Transverse colon (tissue), 3 donors: ENCODE measurements around the gene CACNB3.

Experiments used
- EP300 ChIP-seq: sonication (generic); formaldehyde crosslinking; IDR thresholded peaks from one replicate; pipeline ENCODE4 v1.6.1; 2017; ENCODE audit warnings: antibody characterized with exemption, low read depth
- TF ChIP-seq, protein P1 (sequence below), 5 experiments: fragments of 200-600 bp in 3 of 5; fragments of 450-650 bp in 2 of 5; sonication (generic) in 3 of 5; IDR thresholded peaks; 1 replicate in 2 of 5; 2 replicates in 3 of 5; pipeline ENCODE4 v1.5.1; 2016 to 2017; ENCODE audit warnings: antibody characterized with exemption in 5 of 5, inconsistent platforms in 3 of 5, mild to moderate bottlenecking in 2 of 5, moderate library complexity in 1 of 5

DNA sequence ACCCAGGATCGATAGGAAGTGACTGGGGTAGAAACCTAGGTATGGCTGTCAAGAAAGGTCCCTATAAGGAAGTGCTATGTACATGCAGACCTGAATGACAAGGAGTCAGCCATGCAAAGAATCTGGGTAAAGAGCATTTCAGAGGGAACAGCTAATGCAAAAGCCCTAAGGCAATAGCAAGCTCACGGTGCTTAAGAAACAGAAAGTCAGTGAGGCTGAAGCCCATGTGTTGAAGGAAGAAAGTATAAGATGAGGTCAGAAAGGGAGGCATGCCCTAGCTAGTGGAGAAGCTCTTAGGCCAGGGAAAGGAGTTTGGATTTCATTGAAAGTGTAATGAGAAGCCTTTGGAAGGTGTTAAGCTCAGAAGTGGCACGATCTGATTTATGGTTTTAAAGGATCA is 23.4 kb upstream of the CACNB3 start:
- TF ChIP-seq, protein P1, sequence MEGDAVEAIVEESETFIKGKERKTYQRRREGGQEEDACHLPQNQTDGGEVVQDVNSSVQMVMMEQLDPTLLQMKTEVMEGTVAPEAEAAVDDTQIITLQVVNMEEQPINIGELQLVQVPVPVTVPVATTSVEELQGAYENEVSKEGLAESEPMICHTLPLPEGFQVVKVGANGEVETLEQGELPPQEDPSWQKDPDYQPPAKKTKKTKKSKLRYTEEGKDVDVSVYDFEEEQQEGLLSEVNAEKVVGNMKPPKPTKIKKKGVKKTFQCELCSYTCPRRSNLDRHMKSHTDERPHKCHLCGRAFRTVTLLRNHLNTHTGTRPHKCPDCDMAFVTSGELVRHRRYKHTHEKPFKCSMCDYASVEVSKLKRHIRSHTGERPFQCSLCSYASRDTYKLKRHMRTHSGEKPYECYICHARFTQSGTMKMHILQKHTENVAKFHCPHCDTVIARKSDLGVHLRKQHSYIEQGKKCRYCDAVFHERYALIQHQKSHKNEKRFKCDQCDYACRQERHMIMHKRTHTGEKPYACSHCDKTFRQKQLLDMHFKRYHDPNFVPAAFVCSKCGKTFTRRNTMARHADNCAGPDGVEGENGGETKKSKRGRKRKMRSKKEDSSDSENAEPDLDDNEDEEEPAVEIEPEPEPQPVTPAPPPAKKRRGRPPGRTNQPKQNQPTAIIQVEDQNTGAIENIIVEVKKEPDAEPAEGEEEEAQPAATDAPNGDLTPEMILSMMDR (IDR thresholded peaks at IDR 0.05): no peak
- TF ChIP-seq EP300: no peak
